HepG2 (cell line): ENCODE results near the gene RCOR1. TPM values are rescaled to one million over a fixed set of nuclear protein-coding genes. Genes with fewer than 3 reads are reported as not detected.

Experiments
- BCL6 ChIP-seq: IDR thresholded peaks from 2 replicates; pipeline ENCODE4 v1.6.1; 2016; ENCODE audit warnings: missing genetic modification reagents, missing compliant biosample characterization
- FOXA1 ChIP-seq, 2 experiments: fragments of 450-650 bp in 1 of 2; sonication (generic) in 1 of 2; formaldehyde crosslinking in 1 of 2; IDR thresholded peaks; 2 replicates each; pipeline versions ENCODE4 v1.4.0 to v1.6.1; 2016 to 2020; ENCODE audit warnings: missing genetic modification reagents in 1 of 2
- GABPA ChIP-seq, 2 experiments: IDR thresholded peaks; 2 replicates each; pipeline ENCODE4 v1.6.1; 2011 to 2016; ENCODE audit warnings: low read depth in 2 of 2, low read length in 1 of 2, missing biosample characterization in 1 of 2, missing genetic modification characterization in 1 of 2
- MXD3 ChIP-seq: IDR thresholded peaks from 2 replicates; pipeline ENCODE4 v1.6.1; 2016; ENCODE audit warnings: mild to moderate bottlenecking, missing biosample characterization, missing genetic modification reagents
- REL ChIP-seq: sonication (generic); formaldehyde crosslinking; conservative IDR thresholded peaks from 2 replicates; pipeline ENCODE4 v1.8.0; 2022; ENCODE audit warnings: mild to moderate bottlenecking, missing genetic modification reagents, moderate library complexity
- RFXAP ChIP-seq: sonication (generic); formaldehyde crosslinking; IDR thresholded peaks from 2 replicates; pipeline ENCODE4 v1.4.0; 2020; ENCODE audit warnings: missing genetic modification reagents, borderline replicate concordance
- SIX1 ChIP-seq: sonication (generic); formaldehyde crosslinking; IDR thresholded peaks from 2 replicates; pipeline ENCODE4 v1.4.0; 2020; ENCODE audit warnings: missing genetic modification reagents, borderline replicate concordance
- ZNF616 ChIP-seq: sonication (generic); formaldehyde crosslinking; IDR thresholded peaks from 2 replicates; pipeline ENCODE4 v1.5.0; 2020; ENCODE audit warnings: low read depth, mild to moderate bottlenecking, missing genetic modification reagents
- ZNF775 ChIP-seq: sonication (generic); formaldehyde crosslinking; IDR thresholded peaks from 2 replicates; pipeline ENCODE4 v1.4.0; 2020; ENCODE audit warnings: missing genetic modification reagents, mild to moderate bottlenecking, moderate library complexity, borderline replicate concordance
- polyA plus RNA-seq, 8 experiments: library from polyadenylated mRNA; depleted of rRNA in 3 of 8; stranded (reverse) in 7 of 8; unstranded in 1 of 8; fragments of >200 nt; fragmentation: Illumina TruSeq in 4 of 8; extraction: Trizol in 4 of 8; gene quantifications; 2 replicates each; pipeline versions ENCODE4 v1.2.1 to v1.2.3, GENCODE V29; 2011 to 2016; ENCODE audit warnings: low read depth in 4 of 8, missing spikeins in 1 of 8, mixed read lengths in 1 of 8; ENCODE audit not compliant: insufficient read depth in 1 of 8
- total RNA-seq, 5 experiments: library from RNA; depleted of rRNA; stranded (reverse); fragments of >200 nt; fragmentation: Illumina TruSeq; extraction: Trizol; gene quantifications; 2 replicates each; pipeline ENCODE4 v1.2.3, GENCODE V29; 2016; ENCODE audit warnings: low read depth in 1 of 5
- TF ChIP-seq, protein P1 (sequence below): sonication (generic); formaldehyde crosslinking; IDR thresholded peaks from 2 replicates; pipeline ENCODE4 v1.4.0; 2020; ENCODE audit warnings: mild to moderate bottlenecking, missing genetic modification reagents

RCOR1 gene
- total and polyA plus RNA-seq, 2 of the 13 experiments (the other 11 are each of a cell fraction or from before 2014, with no cell fraction given) = 10.2 to 11.1 TPM

DNA sequence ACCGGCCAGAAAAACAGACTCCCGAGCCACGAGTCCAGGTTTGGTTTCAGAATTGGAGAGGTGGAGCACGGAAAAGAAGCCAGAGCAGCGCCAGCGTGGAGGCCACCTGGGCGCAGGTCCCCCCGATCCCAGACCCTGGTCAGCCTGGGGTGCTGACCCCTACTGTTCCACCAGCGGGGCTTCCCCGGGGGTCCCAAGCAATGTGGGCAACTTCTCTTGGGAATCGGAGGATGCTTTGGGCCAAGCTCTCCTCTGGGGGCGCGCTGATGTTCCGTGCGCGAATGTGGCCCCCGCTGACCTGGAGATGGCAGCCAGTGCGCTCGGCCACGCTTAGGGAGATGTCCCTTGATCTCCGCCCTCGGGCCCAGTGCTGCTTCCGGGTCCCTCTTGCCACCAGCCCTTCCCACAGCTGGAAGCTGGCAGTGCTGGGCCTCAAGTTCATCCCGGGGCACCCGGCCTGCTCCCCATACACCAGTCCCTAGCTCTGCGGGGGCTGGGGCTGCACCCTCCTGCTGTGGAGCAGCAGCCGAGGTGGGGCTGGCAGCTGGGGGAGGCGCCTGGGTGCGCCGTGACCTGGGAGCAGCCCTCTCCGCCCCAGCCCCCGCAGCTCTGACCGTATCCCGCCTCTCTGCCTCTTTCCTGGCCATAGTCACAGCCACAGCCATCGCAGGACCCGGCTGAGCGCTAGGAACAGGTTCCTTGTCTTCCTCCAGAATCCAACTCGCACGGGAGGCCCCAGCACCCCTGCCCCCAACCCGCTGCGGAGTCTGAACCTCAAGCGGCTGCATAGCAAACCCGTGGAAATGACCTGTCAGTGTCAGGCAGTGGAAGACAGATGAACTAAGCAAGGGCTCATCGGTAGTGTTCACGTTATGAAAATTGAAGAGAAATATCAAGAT is 91.2 kb downstream of the RCOR1 start (continued):
- TF ChIP-seq, protein P1, sequence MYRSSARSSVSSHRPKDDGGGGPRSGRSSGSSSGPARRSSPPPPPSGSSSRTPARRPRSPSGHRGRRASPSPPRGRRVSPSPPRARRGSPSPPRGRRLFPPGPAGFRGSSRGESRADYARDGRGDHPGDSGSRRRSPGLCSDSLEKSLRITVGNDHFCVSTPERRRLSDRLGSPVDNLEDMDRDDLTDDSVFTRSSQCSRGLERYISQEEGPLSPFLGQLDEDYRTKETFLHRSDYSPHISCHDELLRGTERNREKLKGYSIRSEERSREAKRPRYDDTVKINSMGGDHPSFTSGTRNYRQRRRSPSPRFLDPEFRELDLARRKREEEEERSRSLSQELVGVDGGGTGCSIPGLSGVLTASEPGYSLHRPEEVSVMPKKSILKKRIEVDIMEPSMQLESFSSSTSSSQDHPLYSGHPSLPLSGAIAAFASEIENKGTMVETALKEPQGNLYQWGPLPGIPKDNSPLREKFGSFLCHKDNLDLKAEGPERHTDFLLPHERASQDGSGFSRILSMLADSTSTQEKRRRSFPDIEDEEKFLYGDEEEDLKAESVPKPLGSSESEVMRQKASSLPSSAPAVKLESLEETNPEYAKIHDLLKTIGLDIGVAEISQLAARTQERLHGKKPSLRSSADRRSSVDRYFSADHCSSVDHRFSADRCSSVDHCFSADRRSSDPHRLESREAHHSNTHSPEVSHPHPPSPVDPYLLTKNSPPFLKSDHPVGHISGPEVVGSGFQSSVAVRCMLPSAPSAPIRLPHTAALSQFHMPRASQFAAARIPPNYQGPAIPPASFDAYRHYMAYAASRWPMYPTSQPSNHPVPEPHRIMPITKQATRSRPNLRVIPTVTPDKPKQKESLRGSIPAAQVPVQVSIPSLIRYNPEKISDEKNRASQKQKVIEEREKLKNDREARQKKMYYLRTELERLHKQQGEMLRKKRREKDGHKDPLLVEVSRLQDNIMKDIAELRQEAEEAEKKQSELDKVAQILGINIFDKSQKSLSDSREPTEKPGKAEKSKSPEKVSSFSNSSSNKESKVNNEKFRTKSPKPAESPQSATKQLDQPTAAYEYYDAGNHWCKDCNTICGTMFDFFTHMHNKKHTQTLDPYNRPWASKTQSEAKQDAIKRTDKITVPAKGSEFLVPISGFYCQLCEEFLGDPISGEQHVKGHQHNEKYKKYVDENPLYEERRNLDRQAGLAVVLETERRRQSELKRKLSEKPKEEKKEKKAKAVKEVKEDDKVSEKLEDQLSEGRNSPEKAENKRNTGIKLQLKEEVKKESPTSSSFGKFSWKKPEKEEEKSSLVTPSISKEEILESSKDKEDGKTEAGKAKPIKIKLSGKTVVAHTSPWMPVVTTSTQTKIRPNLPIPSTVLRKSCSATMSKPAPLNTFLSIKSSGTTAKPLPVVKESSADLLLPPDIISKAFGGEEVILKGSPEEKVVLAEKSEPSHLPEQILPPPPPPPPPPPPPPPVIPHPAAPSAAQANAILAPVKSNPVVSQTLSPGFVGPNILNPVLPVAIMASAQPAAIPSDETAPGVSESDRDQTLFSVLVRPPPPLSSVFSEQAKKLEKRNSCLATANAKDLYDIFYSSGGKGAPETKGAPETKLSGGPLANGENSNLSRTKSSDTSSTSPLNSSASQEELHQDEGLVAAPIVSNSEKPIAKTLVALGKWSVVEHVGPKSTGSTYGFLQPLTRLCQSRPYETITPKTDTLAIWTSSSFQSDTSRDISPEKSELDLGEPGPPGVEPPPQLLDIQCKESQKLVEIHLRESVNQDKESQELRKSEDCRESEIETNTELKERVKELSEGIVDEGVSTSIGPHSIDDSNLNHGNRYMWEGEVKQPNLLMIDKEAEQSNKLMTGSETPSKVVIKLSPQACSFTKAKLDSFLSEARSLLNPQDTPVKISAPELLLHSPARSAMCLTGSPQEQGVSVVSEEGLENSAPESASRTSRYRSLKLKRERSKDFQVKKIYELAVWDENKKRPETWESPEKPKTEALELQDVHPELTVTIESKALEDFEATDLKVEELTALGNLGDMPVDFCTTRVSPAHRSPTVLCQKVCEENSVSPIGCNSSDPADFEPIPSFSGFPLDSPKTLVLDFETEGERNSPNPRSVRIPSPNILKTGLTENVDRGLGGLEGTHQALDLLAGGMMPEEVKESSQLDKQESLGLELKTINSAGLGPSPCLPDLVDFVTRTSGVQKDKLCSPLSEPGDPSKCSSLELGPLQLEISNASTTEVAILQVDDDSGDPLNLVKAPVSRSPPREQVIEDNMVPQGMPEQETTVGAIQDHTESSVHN (CRISPR knock-in tag) = 0 out of 2 replicates have a peak, but pooled peaks have one; percentile 44
- TF ChIP-seq FOXA1 (IDR thresholded peaks at IDR 0.05) = no peak
- TF ChIP-seq FOXA1 (CRISPR knock-in tag; IDR thresholded peaks at IDR 0.05) = no peak
- no peak for TF ChIP-seq GABPA (IDR thresholded peaks at IDR 0.05; ENCODE audit: low read depth, low read length)
- TF ChIP-seq GABPA (CRISPR knock-in tag; IDR thresholded peaks at IDR 0.05; ENCODE audit: low read depth) = peak; percentile 39
- TF ChIP-seq MXD3 (CRISPR knock-in tag) = 0 out of 2 replicates have a peak, but pooled peaks have one; percentile 27
- peak; percentile 42; the same call in 1 of the 2 replicates for TF ChIP-seq RFXAP (CRISPR knock-in tag)
- TF ChIP-seq REL = 0 out of 2 replicates have a peak, but pooled peaks have one; percentile 51
- TF ChIP-seq SIX1 (CRISPR knock-in tag) = peak; percentile 8; the same call in 1 of the 2 replicates
- TF ChIP-seq ZNF775 = peak; percentile 70; the same call in 1 of the 2 replicates
- TF ChIP-seq ZNF616 (CRISPR knock-in tag) = no peak
- TF ChIP-seq BCL6 = no peak
